Testis (tissue), 3 donors: ENCODE data around the gene ID3. TPM values are rescaled to one million over a fixed set of nuclear protein-coding genes. Genes with fewer than 3 reads are reported as not detected.
A peak's percentile ranks its signal among the peaks of the same experiment; 100 is the strongest.

Source experiments
- DNase-seq: peaks from one replicate; pipeline ENCODE4 v3.0.0-alpha.2; 2019
- H3K27ac ChIP-seq, 2 donors: fragments of 200-600 bp; sonication (generic); one replicate each; pipeline ENCODE4 v1.5.1; 2019
- H3K27me3 ChIP-seq: fragments of 200-600 bp; sonication (generic); one replicate; pipeline ENCODE4 v1.5.1; 2019
- H3K36me3 ChIP-seq: fragments of 200-600 bp; sonication (generic); one replicate; pipeline ENCODE4 v1.5.1; 2017; ENCODE audit warnings: low read depth; ENCODE audit errors: missing control alignments
- H3K4me1 ChIP-seq: fragments of 200-600 bp; sonication (generic); one replicate; pipeline ENCODE4 v1.5.1; 2019
- H3K4me3 ChIP-seq, 2 donors: fragments of 200-600 bp; sonication (generic); one replicate each; pipeline ENCODE4 v1.5.1; 2017 to 2019
- H3K9me3 ChIP-seq: fragments of 200-600 bp; sonication (generic); one replicate; pipeline ENCODE4 v1.5.1; 2017
- CTCF ChIP-seq, 3 experiments: fragments of 450-650 bp in 2 of 3; fragments of 200-600 bp in 1 of 3; sonication (generic) in 1 of 3; IDR thresholded peaks; one replicate each; pipeline ENCODE4 v1.5.1; 2016 to 2019; ENCODE audit warnings: antibody characterized with exemption in 3 of 3, mild to moderate bottlenecking in 2 of 3, moderate library complexity in 1 of 3
- POLR2A ChIP-seq: fragments of 450-650 bp; IDR thresholded peaks from one replicate; pipeline ENCODE4 v1.6.1; 2017; ENCODE audit warnings: antibody characterized with exemption, mild to moderate bottlenecking, moderate library complexity
- WGBS, 2 donors: methylation state at CpG; one replicate each; pipeline ENCODE4 v1.1.5; 2018; 5-methylcytosine and 5-hydroxymethylcytosine counted together
- intact Hi-C: fragments of 100-400 bp; cut with DNase I; formaldehyde crosslinking; loops from one replicate; pipeline ENCODE4 v1.15.1; 2023; ENCODE audit warnings: low total_unique reads
- polyA plus RNA-seq: library from polyadenylated mRNA; stranded (reverse); fragments of 350-450 nt; fragmentation: Illumina TruSeq; extraction: RNeasy Lipid Tissue Mini Kit (QIAGEN cat#74804); gene quantifications from one replicate; pipeline ENCODE4 v1.2.3, GENCODE V29; 2014; ENCODE audit warnings: low read depth, low replicate concordance; ENCODE audit not compliant: insufficient read depth
- total RNA-seq, 2 donors: library from RNA; depleted of rRNA; stranded (reverse); fragments of >200 nt; gene quantifications; one replicate each; pipeline ENCODE4 v1.2.3, GENCODE V29; 2016

ID3 gene
- total and polyA plus RNA-seq, 3 donors from 2014 or later: 24.5 to 34.5 (median 27.2) TPM

GRCh38 chr1:23531562-23532094 is 27.7 kb downstream of the ID3 start:
- H3K9me3 ChIP-seq: no peaks in the 10 kb centered on the region
- peak overlapping the region; percentile 29 to 59 for H3K4me3 ChIP-seq
- no peak for DNase-seq
- TF ChIP-seq CTCF (IDR thresholded peaks at IDR 0.05) (no peak), POLR2A (no peak)
- H3K36me3 ChIP-seq: no peaks in the 10 kb centered on the region
- 20 to 23% methylated on average over 5 of the region's 5 CpGs for WGBS, 2 donors
- intact Hi-C loops: no loop called here
- H3K27me3 ChIP-seq: no peaks in the 10 kb centered on the region
- H3K27ac ChIP-seq: peak overlapping the region in 1 of 2 donors; percentile 6
- peaks cover 38% of the 10 kb centered on the region for H3K4me1 ChIP-seq

GRCh38 chr1:23530747-23531561 is 28.3 kb downstream of the ID3 start, which contains the start of gene E2F2:
Gene E2F2, minus strand, starts transcription at chr1:23531233. Its CDS starts 440 bp downstream, at chr1:23530793.
- Histone ChIP-seq H3K27me3 (no peaks in the 10 kb centered on the region), H3K27ac (peak within 1 kb of the TSS in 1 of 2 donors; percentile 6), H3K4me1 (peaks cover 38% of the 10 kb centered on the region), H3K36me3 (no peaks in the 10 kb centered on the region), H3K4me3 (peak within 1 kb of the TSS; percentile 49 to 59), H3K9me3 (no peaks in the 10 kb centered on the region)
- intact Hi-C loops: no loop called here
- TF ChIP-seq CTCF (IDR thresholded peaks at IDR 0.05) (peak in 1 of 3 experiments; percentile 4), POLR2A (no peak)
- DNase-seq: peak; percentile 92
- 0% methylated on average over 37 to 60 of the region's 85 CpGs for WGBS, 2 donors

GRCh38 chr1:23530087-23530746 is 29.1 kb downstream of the ID3 start:
- H3K27me3 ChIP-seq: no peaks in the 10 kb centered on the region
- 0 to 4% methylated on average over 4 to 19 of the region's 22 CpGs for WGBS, 2 donors

More at GRCh38 chr1:23530087-23530746, 29.1 kb downstream of the ID3 start:
- intact Hi-C loops: no loop called here
- no peak overlapping the region for H3K27ac ChIP-seq
- peaks cover 38% of the 10 kb centered on the region for H3K4me1 ChIP-seq
- no peaks in the 10 kb centered on the region for H3K36me3 ChIP-seq
- no peak for TF ChIP-seq CTCF (IDR thresholded peaks at IDR 0.05)
- peak overlapping the region; percentile 49 to 59 for H3K4me3 ChIP-seq
- no peaks in the 10 kb centered on the region for H3K9me3 ChIP-seq
- no peak for DNase-seq
